HFFc6 (cell line): ENCODE data around the gene SGK2. TPM values are rescaled to one million over a fixed set of nuclear protein-coding genes. Genes with fewer than 3 reads are reported as not detected.

Experiments
- DNase-seq: peaks from one replicate; pipeline ENCODE4 v3.0.0-alpha.2; 2018
- H3K27ac Mint-ChIP-seq: 2 replicates; pipeline ENCODE4 v1.8.0; 2020; ENCODE audit warnings: mild to moderate bottlenecking, mixed read lengths
- H3K27me3 Mint-ChIP-seq: 2 replicates; pipeline ENCODE4 v1.8.0; 2021; ENCODE audit warnings: mild to moderate bottlenecking, moderate library complexity, mixed read lengths; ENCODE audit not compliant: insufficient read depth
- H3K36me3 Mint-ChIP-seq: 2 replicates; pipeline ENCODE4 v1.8.0; 2021; ENCODE audit warnings: low read depth, mixed read lengths
- H3K4me1 Mint-ChIP-seq: 2 replicates; pipeline ENCODE4 v1.8.0; 2020; ENCODE audit warnings: low read depth, mixed read lengths
- H3K4me3 Mint-ChIP-seq: 2 replicates; pipeline ENCODE4 v1.8.0; 2020; ENCODE audit warnings: mild to moderate bottlenecking, moderate library complexity, mixed read lengths
- H3K9me3 Mint-ChIP-seq: 2 replicates; pipeline ENCODE4 v1.8.0; 2020; ENCODE audit warnings: mild to moderate bottlenecking, mixed read lengths
- CTCF ChIP-seq: fragments of 200-600 bp; sonication (generic); IDR thresholded peaks from 2 replicates; pipeline ENCODE4 v1.5.0; 2021; ENCODE audit warnings: antibody characterized with exemption, mild to moderate bottlenecking
- total RNA-seq, 6 experiments: library from RNA; stranded (reverse); fragmentation: NEBNext Ultra II Directional; extraction: Animal tissue kit (Norgen Biotek cat#: 25700); gene quantifications; 2 replicates in 1 of 6; 3 replicates in 5 of 6; pipeline ENCODE4 v1.2.3, GENCODE V29; 2021

Gene SGK2
- total RNA-seq, 6 experiments from 2014 or later = 0.09 TPM; not detected in 5

GRCh38 chr20:43536041-43536816, 22.6 kb upstream of the SGK2 start:
- H3K9me3 Mint-ChIP-seq = no peaks in the 10 kb centered on the region
- peaks cover 11% of the 10 kb centered on the region for H3K27me3 Mint-ChIP-seq
- H3K4me3 Mint-ChIP-seq = no peak overlapping the region
- H3K27ac Mint-ChIP-seq = no peak overlapping the region
- H3K4me1 Mint-ChIP-seq = peaks cover 35% of the 10 kb centered on the region
- no peak for DNase-seq
- no peak for TF ChIP-seq CTCF
- no peaks in the 10 kb centered on the region for H3K36me3 Mint-ChIP-seq

GRCh38 chr20:43536817-43537440, 21.9 kb upstream of the SGK2 start:
- no peak for TF ChIP-seq CTCF
- Mint-ChIP-seq H3K36me3 (no peaks in the 10 kb centered on the region), H3K4me3 (no peak overlapping the region), H3K27ac (no peak overlapping the region), H3K4me1 (peaks cover 42% of the 10 kb centered on the region), H3K9me3 (no peaks in the 10 kb centered on the region), H3K27me3 (peaks cover 11% of the 10 kb centered on the region)
- peak; percentile 53 for DNase-seq

- Mint-ChIP-seq H3K36me3 (peaks cover 8% of the 10 kb centered on the region), H3K4me1 (peaks cover 43% of the 10 kb centered on the region), H3K27me3 (peaks cover 13% of the 10 kb centered on the region), H3K9me3 (no peaks in the 10 kb centered on the region), H3K4me3 (no peak overlapping the region), H3K27ac (no peak overlapping the region)
- peak; percentile 97 for TF ChIP-seq CTCF
- peak; percentile 48 for DNase-seq
These were observed 20.6 kb upstream of the SGK2 start for GRCh38 chr20:43537921-43538877.

- H3K27me3 Mint-ChIP-seq = peaks cover 15% of the 10 kb centered on the region
- no peak for DNase-seq
- H3K9me3 Mint-ChIP-seq = no peaks in the 10 kb centered on the region
- peaks cover 39% of the 10 kb centered on the region for H3K4me1 Mint-ChIP-seq
- peaks cover 15% of the 10 kb centered on the region for H3K36me3 Mint-ChIP-seq
- TF ChIP-seq CTCF = no peak
- H3K4me3 Mint-ChIP-seq = no peak overlapping the region
- no peak overlapping the region for H3K27ac Mint-ChIP-seq
These were observed 19.7 kb upstream of the SGK2 start for GRCh38 chr20:43538878-43539700.
